GM10266 (cell line): ENCODE results near the gene LAMA4.

Source experiments
- DNase-seq: peaks from one replicate; pipeline ENCODE4 v3.0.0; 2012; ENCODE audit errors: extremely low spot score
- CTCF ChIP-seq: IDR thresholded peaks from 2 replicates; pipeline ENCODE4 v1.5.1; 2012; ENCODE audit warnings: mild to moderate bottlenecking, low read depth; ENCODE audit not compliant: control insufficient read depth, insufficient read depth; ENCODE audit errors: missing control alignments

The LAMA4 gene

GRCh38 chr6:112228480-112229332, 25.7 kb downstream of the LAMA4 start:
- DNase-seq, result no peak
- TF ChIP-seq CTCF, result no peak

GRCh38 chr6:112227992-112228391, 26.4 kb downstream of the LAMA4 start:
- no peak for DNase-seq
- TF ChIP-seq CTCF, result no peak

GRCh38 chr6:112227411-112227810, 27.0 kb downstream of the LAMA4 start:
- DNase-seq, result no peak
- TF ChIP-seq CTCF, result no peak

GRCh38 chr6:112225691-112226090, 28.7 kb downstream of the LAMA4 start:
- TF ChIP-seq CTCF, result no peak
- DNase-seq, result no peak

- DNase-seq, result no peak
- no peak for TF ChIP-seq CTCF
These were observed 30.3 kb downstream of the LAMA4 start for GRCh38 chr6:112224088-112224487.

- DNase-seq, result no peak
- no peak for TF ChIP-seq CTCF
These were observed 31.1 kb downstream of the LAMA4 start for GRCh38 chr6:112223070-112223861.
